Parathyroid adenoma (tissue), 2 donors: ENCODE measurements around the gene ATOH8.

ENCODE experiments used
- H2AFZ ChIP-seq: fragments of 300-600 bp; sonication (generic); one replicate; pipeline ENCODE4 v1.7.0; 2017; ENCODE audit warnings: antibody characterized with exemption, mild to moderate bottlenecking
- H3K27ac ChIP-seq: fragments of 300-600 bp; sonication (generic); one replicate; pipeline ENCODE4 v1.7.0; 2017
- H3K27me3 ChIP-seq: fragments of 300-600 bp; sonication (generic); one replicate; pipeline ENCODE4 v1.7.0; 2017; ENCODE audit warnings: low read length; ENCODE audit not compliant: control insufficient read depth, insufficient read depth
- H3K36me3 ChIP-seq: fragments of 300-600 bp; sonication (generic); one replicate; pipeline ENCODE4 v1.7.0; 2017; ENCODE audit warnings: low read length; ENCODE audit not compliant: control insufficient read depth, insufficient read depth
- H3K4me1 ChIP-seq: fragments of 300-600 bp; sonication (generic); one replicate; pipeline ENCODE4 v1.7.0; 2017; ENCODE audit warnings: control low read depth
- H3K4me2 ChIP-seq: fragments of 300-600 bp; sonication (generic); one replicate; pipeline ENCODE4 v1.7.0; 2017; ENCODE audit warnings: low read length
- H3K4me3 ChIP-seq: fragments of 300-600 bp; sonication (generic); one replicate; pipeline ENCODE4 v1.7.0; 2017; ENCODE audit warnings: low read depth, low read length
- H3K79me2 ChIP-seq: fragments of 300-600 bp; sonication (generic); one replicate; pipeline ENCODE4 v1.7.0; 2017; ENCODE audit warnings: control low read depth
- H3K9ac ChIP-seq: fragments of 300-600 bp; sonication (generic); one replicate; pipeline ENCODE4 v1.7.0; 2017; ENCODE audit warnings: mild to moderate bottlenecking
- H3K9me3 ChIP-seq: fragments of 300-600 bp; sonication (generic); one replicate; pipeline ENCODE4 v1.7.0; 2017; ENCODE audit warnings: low read length; ENCODE audit not compliant: control insufficient read depth
- CTCF ChIP-seq: fragments of 300-600 bp; sonication (generic); IDR thresholded peaks from one replicate; pipeline ENCODE4 v1.7.0; 2017; ENCODE audit warnings: antibody characterized with exemption, mild to moderate bottlenecking
- donor health status: primary hyperparathyroidism.

Gene ATOH8

GRCh38 chr2:85811180-85812093 is 57.6 kb downstream of the ATOH8 start:
- Histone ChIP-seq H3K79me2 (no peaks in the 10 kb centered on the region), H3K4me1 (no peaks in the 10 kb centered on the region), H3K27me3 (no peaks in the 10 kb centered on the region), H3K4me3 (no peak overlapping the region), H3K9ac (no peak overlapping the region), H2AFZ (no peak overlapping the region), H3K27ac (no peak overlapping the region), H3K9me3 (no peaks in the 10 kb centered on the region), H3K4me2 (no peak overlapping the region), H3K36me3 (no peaks in the 10 kb centered on the region)
- TF ChIP-seq CTCF: no peak

GRCh38 chr2:85812094-85812735 is 58.4 kb downstream of the ATOH8 start:
- no peak for TF ChIP-seq CTCF
- no peak overlapping the region for H3K4me2 ChIP-seq
- no peak overlapping the region for H3K4me3 ChIP-seq
- no peak overlapping the region for H3K27ac ChIP-seq
- H3K9ac ChIP-seq: no peak overlapping the region
- no peaks in the 10 kb centered on the region for H3K79me2 ChIP-seq
- H3K36me3 ChIP-seq: no peaks in the 10 kb centered on the region
- H2AFZ ChIP-seq: no peak overlapping the region
- H3K27me3 ChIP-seq: no peaks in the 10 kb centered on the region
- H3K9me3 ChIP-seq: no peaks in the 10 kb centered on the region
- H3K4me1 ChIP-seq: no peaks in the 10 kb centered on the region

- Histone ChIP-seq H3K27me3 (no peaks in the 10 kb centered on the region), H3K9ac (no peak overlapping the region), H3K4me1 (no peaks in the 10 kb centered on the region), H3K4me3 (no peak overlapping the region), H3K4me2 (no peak overlapping the region), H3K27ac (no peak overlapping the region), H3K9me3 (no peaks in the 10 kb centered on the region), H3K79me2 (no peaks in the 10 kb centered on the region), H2AFZ (no peak overlapping the region), H3K36me3 (no peaks in the 10 kb centered on the region)
- no peak for TF ChIP-seq CTCF
Observed at GRCh38 chr2:85813211-85813981, 59.6 kb downstream of the ATOH8 start.

GRCh38 chr2:85813982-85814801 is 60.4 kb downstream of the ATOH8 start:
- H3K27me3 ChIP-seq: no peaks in the 10 kb centered on the region
- TF ChIP-seq CTCF: peak; percentile 92
- no peak overlapping the region for H2AFZ ChIP-seq
- no peak overlapping the region for H3K27ac ChIP-seq
- no peaks in the 10 kb centered on the region for H3K4me1 ChIP-seq
- no peaks in the 10 kb centered on the region for H3K36me3 ChIP-seq
- no peak overlapping the region for H3K4me2 ChIP-seq
- H3K9ac ChIP-seq: no peak overlapping the region
- H3K4me3 ChIP-seq: no peak overlapping the region
- H3K9me3 ChIP-seq: no peaks in the 10 kb centered on the region
- no peaks in the 10 kb centered on the region for H3K79me2 ChIP-seq
